ENCODE results near the gene C1orf35.

C1orf35 gene

GRCh38 chr1:228066416-228066815 lies 36.7 kb downstream of the C1orf35 start:
- H3K4me3 ChIP-seq (ENCODE audit: low read depth, low read length) = no peak overlapping the region
- no peak for DNase-seq (ENCODE audit: low read depth)
- TF ChIP-seq, protein P1, sequence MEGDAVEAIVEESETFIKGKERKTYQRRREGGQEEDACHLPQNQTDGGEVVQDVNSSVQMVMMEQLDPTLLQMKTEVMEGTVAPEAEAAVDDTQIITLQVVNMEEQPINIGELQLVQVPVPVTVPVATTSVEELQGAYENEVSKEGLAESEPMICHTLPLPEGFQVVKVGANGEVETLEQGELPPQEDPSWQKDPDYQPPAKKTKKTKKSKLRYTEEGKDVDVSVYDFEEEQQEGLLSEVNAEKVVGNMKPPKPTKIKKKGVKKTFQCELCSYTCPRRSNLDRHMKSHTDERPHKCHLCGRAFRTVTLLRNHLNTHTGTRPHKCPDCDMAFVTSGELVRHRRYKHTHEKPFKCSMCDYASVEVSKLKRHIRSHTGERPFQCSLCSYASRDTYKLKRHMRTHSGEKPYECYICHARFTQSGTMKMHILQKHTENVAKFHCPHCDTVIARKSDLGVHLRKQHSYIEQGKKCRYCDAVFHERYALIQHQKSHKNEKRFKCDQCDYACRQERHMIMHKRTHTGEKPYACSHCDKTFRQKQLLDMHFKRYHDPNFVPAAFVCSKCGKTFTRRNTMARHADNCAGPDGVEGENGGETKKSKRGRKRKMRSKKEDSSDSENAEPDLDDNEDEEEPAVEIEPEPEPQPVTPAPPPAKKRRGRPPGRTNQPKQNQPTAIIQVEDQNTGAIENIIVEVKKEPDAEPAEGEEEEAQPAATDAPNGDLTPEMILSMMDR (IDR thresholded peaks at IDR 0.05; ENCODE audit: control insufficient read depth, extremely low read depth, insufficient read depth) = no peak

- TF ChIP-seq, protein P1 (IDR thresholded peaks at IDR 0.05; ENCODE audit: control insufficient read depth, extremely low read depth, insufficient read depth) = no peak
- H3K4me3 ChIP-seq (ENCODE audit: low read depth, low read length) = no peak overlapping the region
- no peak for DNase-seq (ENCODE audit: low read depth)
These were observed 37.4 kb downstream of the C1orf35 start for GRCh38 chr1:228065543-228066347.

- no peak overlapping the region for H3K4me3 ChIP-seq (ENCODE audit: low read depth, low read length)
- TF ChIP-seq, protein P1 (IDR thresholded peaks at IDR 0.05; ENCODE audit: control insufficient read depth, extremely low read depth, insufficient read depth) = no peak
- no peak for DNase-seq (ENCODE audit: low read depth)
These were observed 38.2 kb downstream of the C1orf35 start for GRCh38 chr1:228064741-228065542.

- TF ChIP-seq, protein P1 (IDR thresholded peaks at IDR 0.05; ENCODE audit: control insufficient read depth, extremely low read depth, insufficient read depth) = no peak
- no peak overlapping the region for H3K4me3 ChIP-seq (ENCODE audit: low read depth, low read length)
- DNase-seq (ENCODE audit: low read depth) = no peak
These were observed 38.8 kb downstream of the C1orf35 start for GRCh38 chr1:228064296-228064695.

- no peak for DNase-seq (ENCODE audit: low read depth)
- H3K4me3 ChIP-seq (ENCODE audit: low read depth, low read length) = no peak overlapping the region
- TF ChIP-seq, protein P1 (IDR thresholded peaks at IDR 0.05; ENCODE audit: control insufficient read depth, extremely low read depth, insufficient read depth) = no peak
These were observed 39.6 kb downstream of the C1orf35 start for GRCh38 chr1:228063251-228064191.

DNA sequence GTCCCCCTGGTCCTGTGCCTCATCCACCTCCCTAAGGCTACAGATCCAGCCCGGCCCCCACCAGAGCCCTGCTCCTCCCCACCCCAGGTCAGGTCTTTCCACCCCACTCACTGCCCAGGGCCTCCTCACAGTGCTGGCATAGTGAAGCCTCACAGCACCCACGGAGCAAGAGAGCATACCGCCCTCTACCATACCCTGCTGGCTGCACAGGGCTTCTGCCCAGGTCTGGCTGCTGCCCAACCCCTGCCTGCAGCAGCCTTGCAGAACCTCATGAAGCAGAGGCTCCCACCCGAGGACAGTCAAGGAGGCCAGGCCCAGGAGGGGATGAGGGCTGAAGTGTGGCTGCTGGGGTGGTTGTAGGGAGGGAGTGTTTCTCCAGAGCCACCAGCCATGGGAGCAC lies 40.3 kb downstream of the C1orf35 start:
- H3K4me3 ChIP-seq (ENCODE audit: low read depth, low read length) = no peak overlapping the region
- no peak for DNase-seq (ENCODE audit: low read depth)
- TF ChIP-seq, protein P1 (IDR thresholded peaks at IDR 0.05; ENCODE audit: control insufficient read depth, extremely low read depth, insufficient read depth) = 0 out of 2 replicates have a peak, but pooled peaks have one; percentile 11

All from LNCaP clone FGC (cell line).